ENCODE measurements around the gene GRIN3A.

Gene GRIN3A

GRCh38 chr9:101702257-101702656 lies 36.2 kb downstream of the GRIN3A start:
- DNase-seq: no peak

GRCh38 chr9:101693546-101694336 lies 44.7 kb downstream of the GRIN3A start:
- DNase-seq: no peak

GRCh38 chr9:101691657-101692056 lies 46.8 kb downstream of the GRIN3A start:
- DNase-seq: no peak

- DNase-seq: no peak
These were observed 49.4 kb downstream of the GRIN3A start for GRCh38 chr9:101689039-101689438.

GRCh38 chr9:101684665-101685064 lies 53.8 kb downstream of the GRIN3A start:
- DNase-seq: no peak

- no peak for DNase-seq
These were observed 55.2 kb downstream of the GRIN3A start for GRCh38 chr9:101683236-101683635.

- no peak for DNase-seq
These were observed 60.6 kb downstream of the GRIN3A start for GRCh38 chr9:101677861-101678260.

- DNase-seq: no peak
These were observed 63.1 kb downstream of the GRIN3A start for GRCh38 chr9:101675341-101675740.

GRCh38 chr9:101674165-101674564 lies 64.3 kb downstream of the GRIN3A start:
- DNase-seq: no peak

- no peak for DNase-seq
These were observed 64.8 kb downstream of the GRIN3A start for GRCh38 chr9:101673642-101674041.

- DNase-seq: no peak
These were observed 66.9 kb downstream of the GRIN3A start for GRCh38 chr9:101671567-101671966.

- DNase-seq: no peak
These were observed 70.0 kb downstream of the GRIN3A start for GRCh38 chr9:101668421-101668820.

GRCh38 chr9:101664453-101664852 lies 74.0 kb downstream of the GRIN3A start:
- no peak for DNase-seq

- DNase-seq: no peak
These were observed 85.8 kb downstream of the GRIN3A start for GRCh38 chr9:101652601-101653175.

GRCh38 chr9:101650142-101650541 lies 88.3 kb downstream of the GRIN3A start:
- no peak for DNase-seq

GRCh38 chr9:101648493-101648892 lies 90.0 kb downstream of the GRIN3A start:
- DNase-seq: no peak

- no peak for DNase-seq
These were observed 98.4 kb downstream of the GRIN3A start for GRCh38 chr9:101639785-101640665.

GRCh38 chr9:101639311-101639710 lies 99.1 kb downstream of the GRIN3A start:
- no peak for DNase-seq

GRCh38 chr9:101636247-101636646 lies 102.2 kb downstream of the GRIN3A start:
- no peak for DNase-seq

- DNase-seq: no peak
These were observed 103.0 kb downstream of the GRIN3A start for GRCh38 chr9:101635473-101635872.

- no peak for DNase-seq
These were observed 103.6 kb downstream of the GRIN3A start for GRCh38 chr9:101634741-101635409.

GRCh38 chr9:101632611-101633010 lies 105.8 kb downstream of the GRIN3A start:
- no peak for DNase-seq

GRCh38 chr9:101631892-101632291 lies 106.6 kb downstream of the GRIN3A start:
- no peak for DNase-seq
